K562 (cell line): ENCODE results near the gene GCH1. TPM values are rescaled to one million over a fixed set of nuclear protein-coding genes. Genes with fewer than 3 reads are reported as not detected.

Experiments
- ATAC-seq: fragments of 200-7000 bp; cut with Tn5 transposase; 3 replicates; pipeline ENCODE4 v1.9.1; 2020; ENCODE audit warnings: moderate library complexity
- BruUV-seq: library from RNA; stranded (reverse); fragments of 400-500 nt; replicated peaks from 2 replicates; lab custom pipeline; 2021; lab: Mats Ljungman, UMichigan
- CTCF ChIA-PET: fragments of 300-600 bp; formaldehyde crosslinking; extraction: SDS; loops from one replicate; lab custom pipeline; 2021; ENCODE audit warnings: low intra/inter-chr PET ratio; lab: Yijun Ruan, JAX
- POLR2A ChIA-PET: fragments of 300-600, 350-650 bp; sonication (Branson Sonifier 250); formaldehyde crosslinking; extraction: SDS; loops from one replicate; lab custom pipeline; 2021; ENCODE audit warnings: antibody characterized with exemption, inconsistent platforms; lab: Yijun Ruan, JAX
- DNase-seq, 4 experiments: peaks; one replicate each; pipeline versions ENCODE4 v3.0.0 to v3.0.0-alpha.2; 2011 to 2018; ENCODE audit warnings: low spot score in 3 of 4, mixed read lengths in 3 of 4; ENCODE audit errors: extremely low read depth in 1 of 4
- FAIRE-seq: peaks from 2 replicates; lab custom pipeline; 2011; peaks lifted over from hg19 to GRCh38; lab: Jason Lieb, UNC
- H2AFZ ChIP-seq: 2 replicates; pipeline ENCODE4 v1.6.0; 2011; ENCODE audit warnings: low read depth, low read length, control low read depth, inconsistent platforms
- H3K27ac ChIP-seq: fragments of 200-600 bp; 3 replicates; pipeline ENCODE4 v1.8.0; 2011; ENCODE audit warnings: low read depth, mild to moderate bottlenecking, control low read depth, inconsistent platforms, low read length, moderate library complexity, mixed read lengths; ENCODE audit errors: extremely low read depth
- H3K27me3 ChIP-seq, 2 experiments: fragments of 300-600 bp in 1 of 2; 2 replicates in 1 of 2; 3 replicates in 1 of 2; pipeline versions ENCODE4 v1.6.0 to v1.8.0; 2011; ENCODE audit warnings: inconsistent platforms in 2 of 2, low read length in 2 of 2, mild to moderate bottlenecking in 1 of 2, mixed read lengths in 1 of 2, moderate library complexity in 1 of 2; ENCODE audit not compliant: control insufficient read depth in 2 of 2, insufficient read depth in 2 of 2
- H3K36me3 ChIP-seq: fragments of 300-600 bp; 3 replicates; pipeline ENCODE4 v1.8.0; 2011; ENCODE audit warnings: mild to moderate bottlenecking, low read length, inconsistent platforms; ENCODE audit not compliant: control insufficient read depth, insufficient read depth
- H3K4me1 ChIP-seq, 2 experiments: fragments of 200-600 bp in 1 of 2; replicated peaks in 1 of 2; 2 replicates in 1 of 2; 3 replicates in 1 of 2; pipeline versions ENCODE4 v1.5.1 to v1.8.0; 2011; ENCODE audit warnings: inconsistent platforms in 2 of 2, low read length in 2 of 2, mild to moderate bottlenecking in 1 of 2, mixed read lengths in 1 of 2, moderate library complexity in 1 of 2; ENCODE audit not compliant: control insufficient read depth in 2 of 2, insufficient read depth in 2 of 2
- H3K4me2 ChIP-seq: 2 replicates; pipeline ENCODE4 v1.6.1; 2011; ENCODE audit warnings: low read length, control low read depth, inconsistent platforms, mixed read lengths; ENCODE audit not compliant: insufficient read depth
- H3K4me3 ChIP-seq: fragments of 200-600 bp; sonication (generic), shearing (Covaris generic); 2 replicates; pipeline ENCODE4 v1.5.1; 2016; ENCODE audit warnings: control low read depth, inconsistent platforms
- H3K79me2 ChIP-seq: fragments of 200-600 bp; 3 replicates; pipeline ENCODE4 v1.8.0; 2011; ENCODE audit warnings: low read length, inconsistent platforms; ENCODE audit not compliant: control insufficient read depth, insufficient read depth
- H3K9ac ChIP-seq, 2 experiments: 2 replicates each; pipeline versions ENCODE4 v1.6.0 to v1.6.1; 2011; ENCODE audit warnings: low read depth in 2 of 2, low read length in 2 of 2, control low read depth in 1 of 2, inconsistent platforms in 1 of 2, mild to moderate bottlenecking in 1 of 2, mixed read lengths in 1 of 2; ENCODE audit not compliant: insufficient read depth in 1 of 2
- H3K9me1 ChIP-seq: one replicate; pipeline ENCODE4 v1.6.0; 2011; ENCODE audit warnings: inconsistent platforms, mild to moderate bottlenecking, low read length, moderate library complexity; ENCODE audit not compliant: control insufficient read depth, insufficient read depth
- H3K9me3 ChIP-seq: replicated peaks from 2 replicates; pipeline ENCODE4 v1.5.1; 2011; ENCODE audit warnings: low read depth, low read length, inconsistent platforms; ENCODE audit not compliant: control insufficient read depth, insufficient read depth
- H4K20me1 ChIP-seq: replicated peaks from 2 replicates; pipeline ENCODE4 v1.6.1; 2011; ENCODE audit warnings: low read length, inconsistent platforms, mixed read lengths; ENCODE audit not compliant: control insufficient read depth, insufficient read depth
- MGA ChIP-seq: fragments of 450-650 bp; IDR thresholded peaks from 2 replicates; pipeline ENCODE4 v1.6.1; 2016; ENCODE audit warnings: mild to moderate bottlenecking, moderate library complexity
- WGBS: fragments of 100-300 bp; shearing (Covaris generic); methylation state at CpG from one replicate; pipeline ENCODE4 v1.1.6; 2016; ENCODE audit warnings: low coverage, mixed read lengths; ENCODE audit not compliant: insufficient coverage; ENCODE audit errors: missing lambda C conversion rate; 5-methylcytosine and 5-hydroxymethylcytosine counted together
- in situ Hi-C: fragments of 300-500 bp; cut with MboI; formaldehyde crosslinking; loops from 4 replicates; pipeline ENCODE4 v1.15.0; 2018; ENCODE audit warnings: inconsistent platforms, mixed read lengths
- intact Hi-C: fragments of 100-400 bp; cut with micrococcal nuclease; formaldehyde crosslinking; loops from 2 replicates; pipeline ENCODE4 v1.14.2; 2022
- polyA plus RNA-seq, 8 experiments: library from polyadenylated mRNA; depleted of rRNA in 4 of 8; stranded (reverse) in 5 of 8; unstranded in 3 of 8; fragments of >200 nt; fragmentation: Nextera tagmentation in 2 of 8; fragmentation: Illumina TruSeq in 1 of 8; extraction: Ambion mirVana in 2 of 8; extraction: Trizol in 1 of 8; gene quantifications; 2 replicates each; pipeline versions ENCODE4 v1.2.1 to v1.2.3, GENCODE V29; 2011 to 2014; ENCODE audit warnings: inconsistent platforms in 1 of 8, missing spikeins in 1 of 8
- total RNA-seq, 7 experiments: library from RNA; depleted of rRNA in 6 of 7; stranded (reverse); fragments of >200 nt in 6 of 7; fragmentation: Illumina TruSeq in 2 of 7; extraction: Trizol in 2 of 7; gene quantifications; 2 replicates each; pipeline versions ENCODE4 v1.2.1 to v1.2.3, GENCODE V29; 2011 to 2021; ENCODE audit warnings: low replicate concordance in 1 of 7

The GCH1 gene
- total and polyA plus RNA-seq, 9 of the 15 experiments (the other 6 are each of a cell fraction or from before 2014, with no cell fraction given) = 3.9 to 13.1 (median 6.5) TPM

GRCh38 chr14:54794796-54795195 is 107.8 kb downstream of the GCH1 start:
- in situ Hi-C loops (loop anchor here (25.0 kb wide), 1 partner anchor 1257 kb away; no protein-coding TSS in a partner anchor), intact Hi-C loops (no loop called here)
- TF ChIP-seq MGA = no peak
- ChIA-PET POLR2A (interaction anchor here (2.3 kb wide), 1 partner anchor 10 kb away, joined by 5 read pairs; no protein-coding TSS in a partner anchor), CTCF (no interaction called here)
- no peak for DNase-seq
- Histone ChIP-seq H2AFZ (no peak overlapping the region), H3K27ac (no peak overlapping the region), H3K36me3 (no peaks in the 10 kb centered on the region), H3K4me1 (no peaks in the 10 kb centered on the region), H4K20me1 (no peaks in the 10 kb centered on the region), H3K4me2 (no peak overlapping the region), H3K9ac (no peak overlapping the region), H3K4me3 (no peak overlapping the region), H3K9me1 (no peaks in the 10 kb centered on the region), H3K27me3 (no peaks in the 10 kb centered on the region), H3K79me2 (no peaks in the 10 kb centered on the region), H3K9me3 (0 out of 2 replicates have a peak, but pooled peaks cover 2% of the 10 kb centered on the region)
- FAIRE-seq = no peak
- ATAC-seq = no peak
- no TSS peak for BruUV-seq
- WGBS = 24% methylated on average over 2 of the region's 3 CpGs
